ENCODE results near the gene EPS15. TPM values are rescaled to one million over a fixed set of nuclear protein-coding genes. Genes with fewer than 3 reads are reported as not detected.

EPS15 gene
- total and polyA plus RNA-seq, 2 of the 13 experiments (the other 11 are each of a cell fraction or from before 2014, with no cell fraction given) = 14.3 to 19.3 TPM

DNA sequence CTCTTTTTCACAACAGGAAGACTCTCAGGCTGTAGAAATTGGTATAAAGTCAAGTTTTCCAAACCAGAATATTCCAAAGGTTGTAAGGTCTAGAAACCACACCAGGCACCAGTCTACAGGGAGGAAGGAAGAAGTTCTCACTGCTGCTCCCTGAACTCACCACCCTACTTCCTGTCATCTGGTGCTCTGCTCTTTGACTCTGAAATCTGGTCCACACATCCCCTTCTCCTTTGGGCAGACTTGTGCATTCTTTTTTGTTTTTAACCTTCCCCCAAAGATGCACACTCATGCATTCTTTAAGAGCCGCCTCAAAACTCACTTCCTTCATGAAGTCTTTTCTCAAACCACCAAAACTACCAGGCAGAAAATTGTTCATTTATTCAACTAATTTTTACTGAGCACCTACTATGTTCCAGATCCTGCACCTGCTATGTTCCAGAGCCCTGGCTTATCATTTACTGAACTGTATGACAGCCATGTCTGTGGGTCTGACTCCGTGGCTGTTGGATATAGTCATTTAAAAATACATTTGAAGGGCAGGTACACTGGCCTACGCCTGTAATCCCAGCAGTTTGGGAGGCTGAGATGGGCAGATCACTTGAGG lies 30.1 kb upstream of the EPS15 start:
- no peak overlapping the region for H3K27ac ChIP-seq (ENCODE audit: extremely low read length, insufficient read depth, low read length)
- H3K27me3 ChIP-seq (ENCODE audit: control insufficient read depth in 1 of 2, insufficient read depth in 2 of 2, low read length in 2 of 2) = no peaks in the 10 kb centered on the region
- no peak for ATAC-seq
- DNase-seq (ENCODE audit: low spot score) = no peak
- intact Hi-C loops (cut with micrococcal nuclease; ENCODE audit: unreplicated experiment) (no loop called here), in situ Hi-C loops (cut with HindIII; ENCODE audit: extremely low pct_ligation_motif_present, low pct_unique_long_range_greater_than_20kb) (no loop called here)
- 49% methylated on average over 3 of the region's 3 CpGs for WGBS (ENCODE audit: low lambda C conversion rate)
- no peak overlapping the region for H3K9ac ChIP-seq (ENCODE audit: insufficient read depth, low read depth, low read length)
- TF ChIP-seq ZNF251 (CRISPR knock-in tag; IDR thresholded peaks at IDR 0.05) = no peak
- TF ChIP-seq NAIF1 (CRISPR knock-in tag; IDR thresholded peaks at IDR 0.05; ENCODE audit: borderline replicate concordance) = no peak
- TF ChIP-seq HOXA3 (CRISPR knock-in tag; IDR thresholded peaks at IDR 0.05) = no peak
- no peak for TF ChIP-seq NR3C1 (CRISPR knock-in tag; IDR thresholded peaks at IDR 0.05)
- TF ChIP-seq ATF7 (IDR thresholded peaks at IDR 0.05) = no peak
- TF ChIP-seq ATF7 (CRISPR knock-in tag; IDR thresholded peaks at IDR 0.05) = no peak
- TF ChIP-seq, protein P1, sequence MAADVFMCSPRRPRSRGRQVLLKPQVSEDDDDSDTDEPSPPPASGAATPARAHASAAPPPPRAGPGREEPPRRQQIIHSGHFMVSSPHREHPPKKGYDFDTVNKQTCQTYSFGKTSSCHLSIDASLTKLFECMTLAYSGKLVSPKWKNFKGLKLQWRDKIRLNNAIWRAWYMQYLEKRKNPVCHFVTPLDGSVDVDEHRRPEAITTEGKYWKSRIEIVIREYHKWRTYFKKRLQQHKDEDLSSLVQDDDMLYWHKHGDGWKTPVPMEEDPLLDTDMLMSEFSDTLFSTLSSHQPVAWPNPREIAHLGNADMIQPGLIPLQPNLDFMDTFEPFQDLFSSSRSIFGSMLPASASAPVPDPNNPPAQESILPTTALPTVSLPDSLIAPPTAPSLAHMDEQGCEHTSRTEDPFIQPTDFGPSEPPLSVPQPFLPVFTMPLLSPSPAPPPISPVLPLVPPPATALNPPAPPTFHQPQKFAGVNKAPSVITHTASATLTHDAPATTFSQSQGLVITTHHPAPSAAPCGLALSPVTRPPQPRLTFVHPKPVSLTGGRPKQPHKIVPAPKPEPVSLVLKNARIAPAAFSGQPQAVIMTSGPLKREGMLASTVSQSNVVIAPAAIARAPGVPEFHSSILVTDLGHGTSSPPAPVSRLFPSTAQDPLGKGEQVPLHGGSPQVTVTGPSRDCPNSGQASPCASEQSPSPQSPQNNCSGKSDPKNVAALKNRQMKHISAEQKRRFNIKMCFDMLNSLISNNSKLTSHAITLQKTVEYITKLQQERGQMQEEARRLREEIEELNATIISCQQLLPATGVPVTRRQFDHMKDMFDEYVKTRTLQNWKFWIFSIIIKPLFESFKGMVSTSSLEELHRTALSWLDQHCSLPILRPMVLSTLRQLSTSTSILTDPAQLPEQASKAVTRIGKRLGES (CRISPR knock-in tag; IDR thresholded peaks at IDR 0.05; ENCODE audit: borderline replicate concordance) = no peak
- TF ChIP-seq, protein P2, sequence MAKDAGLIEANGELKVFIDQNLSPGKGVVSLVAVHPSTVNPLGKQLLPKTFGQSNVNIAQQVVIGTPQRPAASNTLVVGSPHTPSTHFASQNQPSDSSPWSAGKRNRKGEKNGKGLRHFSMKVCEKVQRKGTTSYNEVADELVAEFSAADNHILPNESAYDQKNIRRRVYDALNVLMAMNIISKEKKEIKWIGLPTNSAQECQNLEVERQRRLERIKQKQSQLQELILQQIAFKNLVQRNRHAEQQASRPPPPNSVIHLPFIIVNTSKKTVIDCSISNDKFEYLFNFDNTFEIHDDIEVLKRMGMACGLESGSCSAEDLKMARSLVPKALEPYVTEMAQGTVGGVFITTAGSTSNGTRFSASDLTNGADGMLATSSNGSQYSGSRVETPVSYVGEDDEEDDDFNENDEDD (CRISPR knock-in tag; IDR thresholded peaks at IDR 0.05; ENCODE audit: borderline replicate concordance) = no peak
- no peak for TF ChIP-seq IKZF1 (IDR thresholded peaks at IDR 0.05)
- no peak for TF ChIP-seq ZNF879 (CRISPR knock-in tag; IDR thresholded peaks at IDR 0.05)
- no peak for TF ChIP-seq SP4 (CRISPR knock-in tag; IDR thresholded peaks at IDR 0.05)
- no peak for TF ChIP-seq KDM6A (CRISPR knock-in tag; IDR thresholded peaks at IDR 0.05; ENCODE audit: low read depth)
- TF ChIP-seq, protein P3, sequence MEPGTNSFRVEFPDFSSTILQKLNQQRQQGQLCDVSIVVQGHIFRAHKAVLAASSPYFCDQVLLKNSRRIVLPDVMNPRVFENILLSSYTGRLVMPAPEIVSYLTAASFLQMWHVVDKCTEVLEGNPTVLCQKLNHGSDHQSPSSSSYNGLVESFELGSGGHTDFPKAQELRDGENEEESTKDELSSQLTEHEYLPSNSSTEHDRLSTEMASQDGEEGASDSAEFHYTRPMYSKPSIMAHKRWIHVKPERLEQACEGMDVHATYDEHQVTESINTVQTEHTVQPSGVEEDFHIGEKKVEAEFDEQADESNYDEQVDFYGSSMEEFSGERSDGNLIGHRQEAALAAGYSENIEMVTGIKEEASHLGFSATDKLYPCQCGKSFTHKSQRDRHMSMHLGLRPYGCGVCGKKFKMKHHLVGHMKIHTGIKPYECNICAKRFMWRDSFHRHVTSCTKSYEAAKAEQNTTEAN (CRISPR knock-in tag; conservative IDR thresholded peaks at IDR 0.05) = no peak
- no peak overlapping the region for H3K4me3 ChIP-seq (replicated peaks in 1 of 3; ENCODE audit: insufficient read depth in 1 of 3, low read depth in 2 of 3, low read length in 3 of 3)
- no peak overlapping the region for H2AFZ ChIP-seq (ENCODE audit: low read length)
- ChIA-PET CTCF (ENCODE audit: low intra/inter-chr PET ratio, low total read pairs) (no interaction called here), POLR2A (no interaction called here)
- H3K79me2 ChIP-seq (ENCODE audit: insufficient read depth, low read length) = no peaks in the 10 kb centered on the region
- no peak overlapping the region for H3K4me2 ChIP-seq (ENCODE audit: low read depth, low read length)
- H3K9me3 ChIP-seq (ENCODE audit: low read length) = no peaks in the 10 kb centered on the region
- no peak for FAIRE-seq
- BruUV-seq (replicated peaks) = no TSS peak
- H3K36me3 ChIP-seq (replicated peaks in 1 of 2; ENCODE audit: control insufficient read depth in 1 of 2, insufficient read depth in 2 of 2, low read length in 2 of 2) = no peaks in the 10 kb centered on the region
- H3K4me1 ChIP-seq (ENCODE audit: insufficient read depth, low read length) = peaks cover 10% of the 10 kb centered on the region
- no peaks in the 10 kb centered on the region for H4K20me1 ChIP-seq (ENCODE audit: insufficient read depth, low read length)
